ENCODE results near the gene MBD3L2.
"Not testable (repeated sequence)": the region's sequence is repeated elsewhere in the genome, so short reads cannot be mapped to it uniquely, and the experiment has no call there.

Gene MBD3L2

DNA sequence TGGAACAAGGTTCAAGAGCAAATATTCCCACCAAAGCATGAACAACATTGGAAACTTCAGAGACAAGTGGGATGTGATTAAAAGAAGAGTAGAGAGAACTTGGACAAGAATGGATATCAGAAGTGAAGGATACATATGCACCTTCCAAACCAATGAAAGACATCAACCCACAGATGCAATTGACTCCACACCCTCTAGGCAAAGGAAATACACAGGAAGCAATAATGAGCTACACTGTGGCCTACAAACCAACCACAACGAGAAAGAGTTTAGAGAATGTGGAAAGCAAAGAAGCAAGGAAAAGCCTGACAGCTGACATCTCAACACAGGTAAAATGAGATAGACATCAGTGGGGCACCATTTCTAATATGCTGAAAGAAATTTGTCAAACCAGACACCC, 20.3 kb upstream of the MBD3L2 start:
- not testable (repeated sequence) for H3K79me2 ChIP-seq (ENCODE audit: control insufficient read depth, insufficient read depth, low read length, unreplicated experiment); H3K27ac ChIP-seq (ENCODE audit: low read depth, low read length); H3K36me3 ChIP-seq (ENCODE audit: insufficient read depth, low read length); H3K4me3 ChIP-seq (ENCODE audit: low read depth, low read length); H3K27me3 ChIP-seq (ENCODE audit: insufficient read depth, low read length); H3K4me1 ChIP-seq (ENCODE audit: control insufficient read depth, insufficient read depth, low read length, unreplicated experiment); H2AFZ ChIP-seq (ENCODE audit: low read length, unreplicated experiment)

DNA sequence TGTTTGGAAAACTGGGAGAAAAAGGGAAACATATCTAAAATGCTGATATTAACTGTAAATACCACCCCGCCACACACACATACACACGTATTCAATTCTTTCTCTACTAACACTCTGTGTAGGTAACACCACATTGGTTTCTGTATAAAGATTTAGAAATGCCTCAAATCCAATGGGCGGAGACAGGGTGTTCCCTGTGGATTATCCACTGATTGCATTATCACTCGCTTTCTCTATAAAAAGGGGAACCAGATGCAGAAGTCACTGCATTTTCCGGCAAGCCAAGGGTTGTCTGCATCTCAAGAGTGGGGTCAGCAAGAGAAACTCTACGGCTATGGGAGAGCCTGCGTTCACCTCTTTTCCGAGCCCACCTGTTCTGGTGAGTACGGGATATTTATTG, 18.8 kb upstream of the MBD3L2 start, which contains the start of gene MBD3L5:
MBD3L5 (plus strand) TSS at position 301 of the 400 bp plus-strand sequence; CDS start at position 335, 34 bp downstream.
- not testable (repeated sequence) for H2AFZ ChIP-seq (ENCODE audit: low read length, unreplicated experiment); H3K27ac ChIP-seq (ENCODE audit: low read depth, low read length); H3K4me1 ChIP-seq (ENCODE audit: control insufficient read depth, insufficient read depth, low read length, unreplicated experiment); H3K36me3 ChIP-seq (ENCODE audit: insufficient read depth, low read length); H3K4me3 ChIP-seq (ENCODE audit: low read depth, low read length); H3K79me2 ChIP-seq (ENCODE audit: control insufficient read depth, insufficient read depth, low read length, unreplicated experiment); H3K27me3 ChIP-seq (ENCODE audit: insufficient read depth, low read length)

DNA sequence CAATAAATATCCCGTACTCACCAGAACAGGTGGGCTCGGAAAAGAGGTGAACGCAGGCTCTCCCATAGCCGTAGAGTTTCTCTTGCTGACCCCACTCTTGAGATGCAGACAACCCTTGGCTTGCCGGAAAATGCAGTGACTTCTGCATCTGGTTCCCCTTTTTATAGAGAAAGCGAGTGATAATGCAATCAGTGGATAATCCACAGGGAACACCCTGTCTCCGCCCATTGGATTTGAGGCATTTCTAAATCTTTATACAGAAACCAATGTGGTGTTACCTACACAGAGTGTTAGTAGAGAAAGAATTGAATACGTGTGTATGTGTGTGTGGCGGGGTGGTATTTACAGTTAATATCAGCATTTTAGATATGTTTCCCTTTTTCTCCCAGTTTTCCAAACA, 9.0 kb upstream of the MBD3L2 start, which contains the start of gene MBD3L4:
MBD3L4 (minus strand) TSS at position 101 of the 400 bp plus-strand sequence; CDS start at position 66, 35 bp downstream.
- not testable (repeated sequence) for H3K27ac ChIP-seq (ENCODE audit: low read depth, low read length); H3K36me3 ChIP-seq (ENCODE audit: insufficient read depth, low read length)

DNA sequence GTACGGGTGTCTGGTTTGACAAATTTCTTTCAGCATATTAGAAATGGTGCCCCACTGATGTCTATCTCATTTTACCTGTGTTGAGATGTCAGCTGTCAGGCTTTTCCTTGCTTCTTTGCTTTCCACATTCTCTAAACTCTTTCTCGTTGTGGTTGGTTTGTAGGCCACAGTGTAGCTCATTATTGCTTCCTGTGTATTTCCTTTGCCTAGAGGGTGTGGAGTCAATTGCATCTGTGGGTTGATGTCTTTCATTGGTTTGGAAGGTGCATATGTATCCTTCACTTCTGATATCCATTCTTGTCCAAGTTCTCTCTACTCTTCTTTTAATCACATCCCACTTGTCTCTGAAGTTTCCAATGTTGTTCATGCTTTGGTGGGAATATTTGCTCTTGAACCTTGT, 7.6 kb upstream of the MBD3L2 start:
- not testable (repeated sequence) for H3K79me2 ChIP-seq (ENCODE audit: control insufficient read depth, insufficient read depth, low read length, unreplicated experiment); H3K27ac ChIP-seq (ENCODE audit: low read depth, low read length); H2AFZ ChIP-seq (ENCODE audit: low read length, unreplicated experiment)

More for the DNA sequence above, 9.0 kb upstream of the MBD3L2 start, which contains the start of gene MBD3L4:
- H2AFZ ChIP-seq (ENCODE audit: low read length, unreplicated experiment); H3K4me1 ChIP-seq (ENCODE audit: control insufficient read depth, insufficient read depth, low read length, unreplicated experiment); H3K79me2 ChIP-seq (ENCODE audit: control insufficient read depth, insufficient read depth, low read length, unreplicated experiment); H3K27me3 ChIP-seq (ENCODE audit: insufficient read depth, low read length); H3K4me3 ChIP-seq (ENCODE audit: low read depth, low read length): not testable (repeated sequence)

DNA sequence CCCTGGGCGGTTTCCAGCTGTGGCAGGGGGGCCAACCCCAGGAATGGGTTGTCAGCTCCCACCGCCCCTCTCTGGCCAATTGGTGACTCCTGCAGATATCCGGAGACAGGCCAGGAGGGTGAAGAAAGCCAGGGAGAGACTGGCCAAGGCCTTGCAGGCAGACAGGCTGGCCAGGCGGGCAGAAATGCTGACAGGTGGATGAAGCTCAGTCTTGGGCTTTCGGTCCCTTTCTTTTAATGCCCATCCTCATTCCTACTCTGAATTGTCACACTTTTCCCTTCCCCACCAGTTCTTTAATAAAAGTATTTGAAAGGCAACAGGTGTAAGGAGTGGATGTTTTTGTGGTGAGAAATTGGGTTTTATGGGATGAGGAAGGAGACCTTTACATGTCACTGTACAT, 2.3 kb downstream of the MBD3L2 start:
- H3K36me3 ChIP-seq (ENCODE audit: insufficient read depth, low read length); H3K4me1 ChIP-seq (ENCODE audit: control insufficient read depth, insufficient read depth, low read length, unreplicated experiment); H2AFZ ChIP-seq (ENCODE audit: low read length, unreplicated experiment); H3K79me2 ChIP-seq (ENCODE audit: control insufficient read depth, insufficient read depth, low read length, unreplicated experiment); H3K27ac ChIP-seq (ENCODE audit: low read depth, low read length); H3K4me3 ChIP-seq (ENCODE audit: low read depth, low read length); H3K27me3 ChIP-seq (ENCODE audit: insufficient read depth, low read length): not testable (repeated sequence)

More for the DNA sequence above, 7.6 kb upstream of the MBD3L2 start:
- H3K4me3 ChIP-seq (ENCODE audit: low read depth, low read length); H3K36me3 ChIP-seq (ENCODE audit: insufficient read depth, low read length); H3K4me1 ChIP-seq (ENCODE audit: control insufficient read depth, insufficient read depth, low read length, unreplicated experiment); H3K27me3 ChIP-seq (ENCODE audit: insufficient read depth, low read length): not testable (repeated sequence)

DNA sequence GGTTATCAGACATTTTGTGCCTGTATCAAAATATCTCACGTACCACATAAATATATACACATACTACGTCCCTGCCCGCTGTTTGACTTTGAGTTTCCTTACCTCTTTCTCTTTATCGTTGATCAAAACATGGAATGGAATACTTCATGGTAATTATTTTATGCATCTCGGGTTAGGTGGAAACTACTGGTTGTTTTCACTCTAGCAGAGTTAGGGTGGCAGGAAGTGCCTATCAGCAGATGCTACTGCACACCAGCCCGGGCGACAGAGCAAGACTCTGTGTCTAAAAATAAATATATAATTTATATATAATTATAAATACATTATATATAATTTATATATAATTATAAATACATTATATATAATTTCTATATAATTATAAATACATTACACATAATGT, 3.8 kb downstream of the MBD3L2 start:
- H3K4me1 ChIP-seq (ENCODE audit: control insufficient read depth, insufficient read depth, low read length, unreplicated experiment); H3K27me3 ChIP-seq (ENCODE audit: insufficient read depth, low read length); H3K79me2 ChIP-seq (ENCODE audit: control insufficient read depth, insufficient read depth, low read length, unreplicated experiment); H3K36me3 ChIP-seq (ENCODE audit: insufficient read depth, low read length); H2AFZ ChIP-seq (ENCODE audit: low read length, unreplicated experiment); H3K4me3 ChIP-seq (ENCODE audit: low read depth, low read length); H3K27ac ChIP-seq (ENCODE audit: low read depth, low read length): not testable (repeated sequence)

DNA sequence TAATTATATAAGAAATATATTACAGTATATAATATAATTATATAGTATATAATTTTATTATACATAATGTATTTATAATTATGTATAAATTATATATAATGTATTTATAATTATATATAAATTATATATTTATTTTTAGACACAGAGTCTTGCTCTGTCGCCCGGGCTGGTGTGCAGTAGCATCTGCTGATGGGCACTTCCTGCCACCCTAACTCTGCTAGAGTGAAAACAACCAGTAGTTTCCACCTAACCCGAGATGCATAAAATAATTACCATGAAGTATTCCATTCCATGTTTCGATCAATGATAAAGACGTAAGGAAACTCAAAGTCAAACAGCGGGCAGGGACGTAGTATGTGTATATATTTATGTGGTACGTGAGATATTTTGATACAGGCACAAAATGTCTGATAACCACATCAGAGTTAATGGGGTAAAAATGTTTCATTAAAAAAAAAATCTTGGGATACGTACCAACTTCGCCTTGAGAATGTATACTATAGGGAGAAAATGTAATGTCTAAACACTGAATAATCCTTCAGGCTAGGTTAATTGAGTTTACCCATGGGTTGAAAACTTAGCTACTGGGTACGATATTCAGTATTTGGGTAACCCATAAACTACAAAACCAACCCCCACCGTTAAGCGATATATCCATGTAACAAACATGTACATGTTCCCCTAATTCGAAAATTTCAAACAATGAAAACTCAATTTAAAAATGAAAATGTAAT, 5.7 kb downstream of the MBD3L2 start:
- H3K27me3 ChIP-seq (ENCODE audit: insufficient read depth, low read length); H3K4me3 ChIP-seq (ENCODE audit: low read depth, low read length); H3K36me3 ChIP-seq (ENCODE audit: insufficient read depth, low read length); H3K27ac ChIP-seq (ENCODE audit: low read depth, low read length); H2AFZ ChIP-seq (ENCODE audit: low read length, unreplicated experiment); H3K79me2 ChIP-seq (ENCODE audit: control insufficient read depth, insufficient read depth, low read length, unreplicated experiment); H3K4me1 ChIP-seq (ENCODE audit: control insufficient read depth, insufficient read depth, low read length, unreplicated experiment): not testable (repeated sequence)

DNA sequence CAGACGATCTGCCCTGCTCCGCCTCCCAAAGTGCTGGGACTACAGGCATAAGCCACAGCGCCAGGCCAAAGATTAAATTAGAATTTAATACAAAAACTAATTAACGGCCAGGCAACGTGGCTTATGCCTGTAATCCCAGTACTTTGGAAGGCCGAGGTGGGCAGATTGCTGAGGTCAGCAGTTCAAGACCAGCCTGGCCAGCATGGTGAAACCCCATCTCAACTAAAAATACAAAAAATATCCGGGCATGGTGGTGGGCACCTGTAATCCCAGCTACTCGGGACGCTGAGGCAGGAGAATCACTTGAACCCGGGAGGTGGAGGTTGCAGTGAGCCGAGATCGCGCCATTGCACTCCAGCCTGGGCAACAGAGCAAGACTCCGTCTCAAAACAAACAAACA, 6.6 kb downstream of the MBD3L2 start:
- not testable (repeated sequence) for H3K79me2 ChIP-seq (ENCODE audit: control insufficient read depth, insufficient read depth, low read length, unreplicated experiment); H2AFZ ChIP-seq (ENCODE audit: low read length, unreplicated experiment); H3K27ac ChIP-seq (ENCODE audit: low read depth, low read length); H3K4me1 ChIP-seq (ENCODE audit: control insufficient read depth, insufficient read depth, low read length, unreplicated experiment); H3K36me3 ChIP-seq (ENCODE audit: insufficient read depth, low read length); H3K27me3 ChIP-seq (ENCODE audit: insufficient read depth, low read length); H3K4me3 ChIP-seq (ENCODE audit: low read depth, low read length)

DNA sequence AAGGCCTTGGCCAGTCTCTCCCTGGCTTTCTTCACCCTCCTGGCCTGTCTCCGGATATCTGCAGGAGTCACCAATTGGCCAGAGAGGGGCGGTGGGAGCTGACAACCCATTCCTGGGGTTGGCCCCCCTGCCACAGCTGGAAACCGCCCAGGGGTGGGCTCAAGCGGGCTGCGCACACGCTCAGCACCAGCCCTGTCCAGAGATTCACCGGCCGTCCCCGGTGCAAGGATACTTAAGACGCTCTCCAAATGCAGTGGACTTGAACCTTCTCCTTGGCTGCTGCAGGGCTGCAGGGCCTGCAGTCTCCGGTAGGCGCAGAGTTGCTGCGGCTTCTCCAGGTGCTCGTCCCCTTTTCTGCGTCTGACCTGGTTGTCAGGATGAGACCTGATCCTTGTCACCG, 7.2 kb downstream of the MBD3L2 start:
- not testable (repeated sequence) for H3K4me1 ChIP-seq (ENCODE audit: control insufficient read depth, insufficient read depth, low read length, unreplicated experiment); H3K4me3 ChIP-seq (ENCODE audit: low read depth, low read length); H3K36me3 ChIP-seq (ENCODE audit: insufficient read depth, low read length); H3K27me3 ChIP-seq (ENCODE audit: insufficient read depth, low read length); H3K79me2 ChIP-seq (ENCODE audit: control insufficient read depth, insufficient read depth, low read length, unreplicated experiment); H3K27ac ChIP-seq (ENCODE audit: low read depth, low read length); H2AFZ ChIP-seq (ENCODE audit: low read length, unreplicated experiment)

DNA sequence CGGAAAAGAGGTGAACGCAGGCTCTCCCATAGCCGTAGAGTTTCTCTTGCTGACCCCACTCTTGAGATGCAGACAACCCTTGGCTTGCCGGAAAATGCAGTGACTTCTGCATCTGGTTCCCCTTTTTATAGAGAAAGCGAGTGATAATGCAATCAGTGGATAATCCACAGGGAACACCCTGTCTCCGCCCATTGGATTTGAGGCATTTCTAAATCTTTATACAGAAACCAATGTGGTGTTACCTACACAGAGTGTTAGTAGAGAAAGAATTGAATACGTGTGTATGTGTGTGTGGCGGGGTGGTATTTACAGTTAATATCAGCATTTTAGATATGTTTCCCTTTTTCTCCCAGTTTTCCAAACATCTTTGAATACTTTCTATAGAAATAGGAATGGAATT, 9.5 kb downstream of the MBD3L2 start, which contains the start of gene MBD3L3:
MBD3L3 (minus strand) TSS at position 101 of the 400 bp plus-strand sequence; CDS start at position 30, 71 bp downstream.
- H3K79me2 ChIP-seq (ENCODE audit: control insufficient read depth, insufficient read depth, low read length, unreplicated experiment); H3K4me1 ChIP-seq (ENCODE audit: control insufficient read depth, insufficient read depth, low read length, unreplicated experiment); H2AFZ ChIP-seq (ENCODE audit: low read length, unreplicated experiment); H3K27ac ChIP-seq (ENCODE audit: low read depth, low read length); H3K36me3 ChIP-seq (ENCODE audit: insufficient read depth, low read length); H3K27me3 ChIP-seq (ENCODE audit: insufficient read depth, low read length); H3K4me3 ChIP-seq (ENCODE audit: low read depth, low read length): not testable (repeated sequence)

DNA sequence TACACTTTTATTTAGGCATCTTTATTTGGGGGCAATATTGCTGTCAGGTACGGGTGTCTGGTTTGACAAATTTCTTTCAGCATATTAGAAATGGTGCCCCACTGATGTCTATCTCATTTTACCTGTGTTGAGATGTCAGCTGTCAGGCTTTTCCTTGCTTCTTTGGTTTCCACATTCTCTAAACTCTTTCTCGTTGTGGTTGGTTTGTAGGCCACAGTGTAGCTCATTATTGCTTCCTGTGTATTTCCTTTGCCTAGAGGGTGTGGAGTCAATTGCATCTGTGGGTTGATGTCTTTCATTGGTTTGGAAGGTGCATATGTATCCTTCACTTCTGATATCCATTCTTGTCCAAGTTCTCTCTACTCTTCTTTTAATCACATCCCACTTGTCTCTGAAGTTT, 10.9 kb downstream of the MBD3L2 start:
- not testable (repeated sequence) for H3K27me3 ChIP-seq (ENCODE audit: insufficient read depth, low read length)

More for the DNA sequence above, 10.9 kb downstream of the MBD3L2 start:
- H2AFZ ChIP-seq (ENCODE audit: low read length, unreplicated experiment); H3K79me2 ChIP-seq (ENCODE audit: control insufficient read depth, insufficient read depth, low read length, unreplicated experiment); H3K4me1 ChIP-seq (ENCODE audit: control insufficient read depth, insufficient read depth, low read length, unreplicated experiment); H3K27ac ChIP-seq (ENCODE audit: low read depth, low read length); H3K36me3 ChIP-seq (ENCODE audit: insufficient read depth, low read length); H3K4me3 ChIP-seq (ENCODE audit: low read depth, low read length): not testable (repeated sequence)
